SK-N-SH (cell line): Measurements from ENCODE around the gene SLC47A2. TPM values are rescaled to one million over a fixed set of nuclear protein-coding genes. Genes with fewer than 3 reads are reported as not detected.

Experiments used
- CTCF ChIA-PET: fragments of 300-600, 350-600 bp; formaldehyde crosslinking; extraction: SDS; loops from one replicate; lab custom pipeline; 2021; lab: Yijun Ruan, JAX
- POLR2A ChIA-PET: fragments of 350-600 bp; sonication (Branson Sonifier 250); formaldehyde crosslinking; extraction: SDS; loops from one replicate; lab custom pipeline; 2020; ENCODE audit warnings: antibody characterized with exemption, inconsistent platforms; lab: Yijun Ruan, JAX
- DNase-seq: peaks from one replicate; pipeline ENCODE4 v3.0.0; 2012
- H2AFZ ChIP-seq: fragments of 200-600 bp; sonication (generic); 2 replicates; pipeline ENCODE4 v1.8.1; 2016; ENCODE audit warnings: antibody characterized with exemption, mild to moderate bottlenecking, low read depth
- H3F3A ChIP-seq: fragments of 200-600 bp; sonication (generic); replicated peaks from 2 replicates; pipeline ENCODE3; 2016; ENCODE audit warnings: antibody characterized with exemption, mild to moderate bottlenecking; ENCODE audit not compliant: insufficient read depth
- H3K27ac ChIP-seq, 2 experiments: fragments of 200-500 bp in 1 of 2; fragments of 200-600 bp in 1 of 2; sonication (Bioruptor generic) in 1 of 2; sonication (generic), shearing (Covaris generic) in 1 of 2; 2 replicates each; pipeline versions ENCODE4 v1.5.1 to v1.6.1; 2014 to 2016; ENCODE audit warnings: low read depth in 2 of 2, inconsistent platforms in 1 of 2, low read length in 1 of 2, mild to moderate bottlenecking in 1 of 2, mixed read lengths in 1 of 2
- H3K27me3 ChIP-seq: fragments of 200-600 bp; sonication (generic), shearing (Covaris generic); 2 replicates; pipeline ENCODE4 v1.6.1; 2016; ENCODE audit warnings: mixed run types; ENCODE audit not compliant: insufficient read depth
- H3K36me3 ChIP-seq, 2 experiments: fragments of 200-500 bp in 1 of 2; fragments of 200-600 bp in 1 of 2; sonication (Bioruptor generic) in 1 of 2; sonication (generic) in 1 of 2; replicated peaks in 1 of 2; 2 replicates each; pipeline versions ENCODE3 to v1.5.1; 2014 to 2016; ENCODE audit warnings: low read length in 1 of 2, mild to moderate bottlenecking in 1 of 2; ENCODE audit not compliant: insufficient read depth in 2 of 2, control insufficient read depth in 1 of 2
- H3K4me1 ChIP-seq, 2 experiments: fragments of 200-500 bp in 1 of 2; fragments of 200-600 bp in 1 of 2; sonication (Bioruptor generic) in 1 of 2; sonication (generic), shearing (Covaris generic) in 1 of 2; 2 replicates each; pipeline versions ENCODE4 v1.5.1 to v1.6.1; 2014 to 2016; ENCODE audit warnings: low read depth in 1 of 2, low read length in 1 of 2, mixed run types in 1 of 2; ENCODE audit not compliant: insufficient read depth in 2 of 2, control insufficient read depth in 1 of 2
- H3K4me2 ChIP-seq: fragments of 200-600 bp; sonication (generic), shearing (Covaris generic); 2 replicates; pipeline ENCODE4 v1.6.1; 2017; ENCODE audit warnings: mixed run types
- H3K4me3 ChIP-seq, 2 experiments: fragments of 200-500 bp in 1 of 2; fragments of 200-600 bp in 1 of 2; sonication (Bioruptor generic) in 1 of 2; sonication (generic), shearing (Covaris generic) in 1 of 2; 2 replicates each; pipeline versions ENCODE4 v1.5.1 to v1.8.1; 2014 to 2016; ENCODE audit warnings: low read depth in 2 of 2, inconsistent platforms in 1 of 2, low read length in 1 of 2, mild to moderate bottlenecking in 1 of 2, mixed read lengths in 1 of 2, moderate library complexity in 1 of 2
- H3K79me2 ChIP-seq: fragments of 200-600 bp; sonication (generic); 2 replicates; pipeline ENCODE4 v1.8.1; 2017; ENCODE audit warnings: mild to moderate bottlenecking; ENCODE audit not compliant: insufficient read depth
- H3K9ac ChIP-seq: fragments of 200-600 bp; sonication (generic); 2 replicates; pipeline ENCODE4 v1.6.1; 2017; ENCODE audit warnings: mixed run types
- H3K9me2 ChIP-seq: fragments of 200-600 bp; sonication (generic); 2 replicates; pipeline ENCODE4 v1.6.1; 2017; ENCODE audit warnings: mixed run types
- H3K9me3 ChIP-seq: fragments of 200-600 bp; sonication (generic); 2 replicates; pipeline ENCODE4 v1.6.1; 2017; ENCODE audit warnings: mixed run types, mild to moderate bottlenecking, moderate library complexity
- H4K20me1 ChIP-seq: fragments of 200-600 bp; sonication (generic); 2 replicates; pipeline ENCODE4 v1.6.1; 2017; ENCODE audit warnings: mild to moderate bottlenecking, mixed run types; ENCODE audit not compliant: insufficient read depth
- CTCF ChIP-seq: fragments of 200-600 bp; sonication (generic); IDR thresholded peaks from 2 replicates; pipeline ENCODE4 v1.6.1; 2017; ENCODE audit warnings: antibody characterized with exemption, mild to moderate bottlenecking, moderate library complexity
- ELF1 ChIP-seq: IDR thresholded peaks from 2 replicates; pipeline ENCODE4 v1.4.0; 2012
- EP300 ChIP-seq, 2 experiments: IDR thresholded peaks; 2 replicates each; pipeline versions ENCODE4 v1.4.0 to v1.6.1; 2012; ENCODE audit warnings: borderline replicate concordance in 1 of 2, low read depth in 1 of 2, low read length in 1 of 2
- FOXJ3 ChIP-seq: sonication (generic); formaldehyde crosslinking; IDR thresholded peaks from 2 replicates; pipeline ENCODE4 v1.5.1; 2020; ENCODE audit warnings: mild to moderate bottlenecking, missing genetic modification reagents
- FOXM1 ChIP-seq: IDR thresholded peaks from 2 replicates; pipeline ENCODE4 v1.4.0; 2012; ENCODE audit warnings: low read depth, mild to moderate bottlenecking
- GABPA ChIP-seq: IDR thresholded peaks from 2 replicates; pipeline ENCODE4 v1.4.0; 2012; ENCODE audit warnings: low read depth, mild to moderate bottlenecking
- JUND ChIP-seq: IDR thresholded peaks from 2 replicates; pipeline ENCODE4 v1.4.0; 2012
- MAX ChIP-seq: IDR thresholded peaks from 2 replicates; pipeline ENCODE4 v1.4.0; 2012; ENCODE audit warnings: low read depth
- MXI1 ChIP-seq: IDR thresholded peaks from 2 replicates; pipeline ENCODE4 v1.6.1; 2012; ENCODE audit warnings: mild to moderate bottlenecking, low read depth, low read length, improper control_type of control experiment
- NRF1 ChIP-seq: IDR thresholded peaks from 2 replicates; pipeline ENCODE4 v1.6.1; 2012; ENCODE audit warnings: low read depth, mild to moderate bottlenecking, low read length
- POLR2AphosphoS5 ChIP-seq: IDR thresholded peaks from 2 replicates; pipeline ENCODE4 v1.6.1; 2012; ENCODE audit warnings: low read depth, low read length
- RCOR1 ChIP-seq: fragments of 150-350 bp; IDR thresholded peaks from 2 replicates; pipeline ENCODE4 v1.6.1; 2017; ENCODE audit warnings: antibody characterized with exemption, low read length
- RFX5 ChIP-seq: IDR thresholded peaks from 2 replicates; pipeline ENCODE4 v1.6.1; 2012; ENCODE audit warnings: mild to moderate bottlenecking, improper control_type of control experiment, low read length
- SIN3A ChIP-seq: IDR thresholded peaks from 2 replicates; pipeline ENCODE4 v1.6.1; 2012; ENCODE audit warnings: low read depth, mild to moderate bottlenecking, low read length, moderate library complexity, borderline replicate concordance
- SMC3 ChIP-seq: IDR thresholded peaks from 2 replicates; pipeline ENCODE4 v1.6.1; 2012; ENCODE audit warnings: low read depth, low read length, improper control_type of control experiment
- TCF12 ChIP-seq: IDR thresholded peaks from 2 replicates; pipeline ENCODE4 v1.4.0; 2012
- TEAD4 ChIP-seq: IDR thresholded peaks from 2 replicates; pipeline ENCODE4 v1.4.0; 2012; ENCODE audit warnings: mild to moderate bottlenecking, borderline replicate concordance; ENCODE audit not compliant: insufficient read depth
- USF2 ChIP-seq: fragments of 150-350 bp; IDR thresholded peaks from 2 replicates; pipeline ENCODE4 v1.6.1; 2017; ENCODE audit warnings: antibody characterized with exemption, low read length, low read depth, borderline replicate concordance
- WGBS: methylation state at CpG from one replicate; pipeline ENCODE4 v1.1.6; 2017; ENCODE audit warnings: low lambda C conversion rate; 5-methylcytosine and 5-hydroxymethylcytosine counted together
- polyA plus RNA-seq, 3 experiments: library from polyadenylated mRNA; depleted of rRNA; stranded (reverse); fragments of >200 nt; gene quantifications; 2 replicates each; pipeline ENCODE4 v1.2.3, GENCODE V29; 2012

The SLC47A2 gene
- polyA plus RNA-seq, 1 of the 3 experiments (the other 2 are of a cell fraction) = not detected

DNA sequence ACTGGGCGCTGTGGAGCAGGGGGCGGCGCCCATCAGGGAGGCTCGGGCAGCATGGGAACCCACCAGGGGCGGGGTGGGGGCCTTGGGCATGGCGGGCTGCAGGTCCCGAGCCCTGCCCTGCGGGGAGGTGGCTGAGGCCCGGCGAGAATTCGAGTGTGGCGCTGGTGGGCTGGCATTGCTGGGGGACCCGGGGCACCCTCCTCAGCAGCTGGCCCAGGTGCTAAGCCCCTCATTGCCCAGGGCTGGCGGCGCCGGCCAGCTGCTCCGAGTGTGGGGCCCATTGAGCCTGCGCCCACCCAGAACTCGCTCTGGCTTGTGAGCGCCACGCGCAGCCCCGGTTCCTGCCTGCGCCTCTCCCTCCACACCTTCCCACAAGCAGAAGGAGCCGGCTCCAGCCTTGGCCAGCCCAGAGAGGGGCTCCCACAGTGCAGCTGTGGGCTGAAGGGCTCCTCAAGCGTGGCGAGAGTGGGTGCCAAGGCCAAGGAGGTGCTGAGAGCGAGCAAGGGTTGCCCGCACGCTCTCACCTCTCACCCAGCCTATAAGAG, 62.0 kb downstream of the SLC47A2 start:
- DNase-seq = no peak
- H3K9me3 ChIP-seq = no peaks in the 10 kb centered on the region
- no peak overlapping the region for H3K4me3 ChIP-seq
- ChIA-PET CTCF (interaction anchor here (0.8 to 2.1 kb wide), 3 partner anchors 11 to 108 kb away, joined by 3 to 6 read pairs (median 3); no protein-coding TSS in a partner anchor), POLR2A (interaction anchor here (0.7 kb wide), 1 partner anchor 10 kb away, joined by 3 read pairs; no protein-coding TSS in a partner anchor)
- peaks cover 7 to 19% of the 10 kb centered on the region in 2 experiments for H3K36me3 ChIP-seq
- no peak for TF ChIP-seq MXI1
- TF ChIP-seq TCF12 = no peak
- no peak for TF ChIP-seq GABPA
- TF ChIP-seq CTCF = no peak
- TF ChIP-seq FOXM1 = no peak
- TF ChIP-seq USF2 = no peak
- no peak for TF ChIP-seq MAX
- TF ChIP-seq JUND = no peak
- no peak for TF ChIP-seq NRF1
- no peak for TF ChIP-seq FOXJ3 (CRISPR knock-in tag)
- no peak for TF ChIP-seq RCOR1
- no peak for TF ChIP-seq EP300 (IDR thresholded peaks at IDR 0.05; ENCODE audit: borderline replicate concordance in 1 of 2, low read depth in 1 of 2, low read length in 1 of 2)
- TF ChIP-seq SMC3 = no peak
- no peak for TF ChIP-seq POLR2AphosphoS5
- TF ChIP-seq RFX5 = no peak
- TF ChIP-seq TEAD4 = no peak
- TF ChIP-seq ELF1 = no peak
- no peak overlapping the region for H3K27ac ChIP-seq
- no peaks in the 10 kb centered on the region for H3K27me3 ChIP-seq
- no peak overlapping the region for H2AFZ ChIP-seq
- no peak overlapping the region for H3K9ac ChIP-seq
- peaks cover 6% of the 10 kb centered on the region for H3F3A ChIP-seq
- peaks cover 29% of the 10 kb centered on the region for H3K79me2 ChIP-seq
- H3K4me1 ChIP-seq = peaks cover 10 to 16% of the 10 kb centered on the region in 2 experiments
- H3K9me2 ChIP-seq = no peaks in the 10 kb centered on the region
- 97% methylated on average over 5 of the region's 30 CpGs for WGBS
- H3K4me2 ChIP-seq = no peak overlapping the region
- no peaks in the 10 kb centered on the region for H4K20me1 ChIP-seq

DNA sequence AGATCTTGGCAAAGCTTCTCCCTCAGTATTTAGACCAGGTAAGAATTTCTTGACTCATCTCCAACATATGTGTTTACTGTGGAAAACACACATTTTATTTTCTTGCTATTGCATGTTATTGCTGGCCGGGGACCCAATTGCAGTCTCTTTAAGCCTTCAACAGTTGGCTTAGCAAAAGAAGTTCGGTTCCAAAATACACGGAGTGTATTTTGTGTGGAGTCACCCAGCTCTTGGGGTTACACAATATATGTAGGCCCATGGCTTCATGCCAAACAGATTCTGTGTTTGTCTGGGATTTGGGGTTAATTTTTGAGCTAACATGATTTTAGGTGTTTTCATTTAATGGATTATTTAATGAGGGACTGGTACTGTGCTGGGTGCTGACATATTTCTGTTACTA, 63.8 kb downstream of the SLC47A2 start:
- no peak for DNase-seq
- peaks cover 6% of the 10 kb centered on the region for H3F3A ChIP-seq
- H4K20me1 ChIP-seq = no peaks in the 10 kb centered on the region
- H3K4me2 ChIP-seq = no peak overlapping the region
- H3K27me3 ChIP-seq = no peaks in the 10 kb centered on the region
- peaks cover 33% of the 10 kb centered on the region for H3K79me2 ChIP-seq
- no peak overlapping the region for H3K9ac ChIP-seq
- peaks cover 16 to 21% of the 10 kb centered on the region in 2 experiments for H3K4me1 ChIP-seq
- H3K36me3 ChIP-seq = peaks cover under 1 to 19% of the 10 kb centered on the region in 2 experiments
- ChIA-PET POLR2A (no interaction called here), CTCF (interaction anchor here (0.6 to 2.1 kb wide), 4 partner anchors 19 to 110 kb away, joined by 3 to 6 read pairs (median 4); no protein-coding TSS in a partner anchor)
- TF ChIP-seq SIN3A (no peak), JUND (no peak), RCOR1 (no peak)
- no peak overlapping the region for H3K4me3 ChIP-seq
- no peaks in the 10 kb centered on the region for H3K9me2 ChIP-seq
- H3K27ac ChIP-seq = no peak overlapping the region
- no peak overlapping the region for H2AFZ ChIP-seq
- no peaks in the 10 kb centered on the region for H3K9me3 ChIP-seq
- 70% methylated on average over 3 of the region's 3 CpGs for WGBS
